MM.1S (cell line): ENCODE data around the gene ANO10.

Experiments used
- EZH2 ChIP-seq: fragments of 300-600 bp; sonication (generic); optimal IDR thresholded peaks from 2 replicates; pipeline ENCODE3; 2017; ENCODE audit warnings: low read depth, mild to moderate bottlenecking, antibody characterized with exemption, low read length, mixed read lengths
- TF ChIP-seq, protein P1 (sequence below): fragments of 300-600 bp; sonication (generic); IDR thresholded peaks from 2 replicates; pipeline ENCODE4 v1.5.1; 2016; ENCODE audit warnings: antibody characterized with exemption, low read length, mixed read lengths

- TF ChIP-seq EZH2: no peak
- TF ChIP-seq, protein P1, sequence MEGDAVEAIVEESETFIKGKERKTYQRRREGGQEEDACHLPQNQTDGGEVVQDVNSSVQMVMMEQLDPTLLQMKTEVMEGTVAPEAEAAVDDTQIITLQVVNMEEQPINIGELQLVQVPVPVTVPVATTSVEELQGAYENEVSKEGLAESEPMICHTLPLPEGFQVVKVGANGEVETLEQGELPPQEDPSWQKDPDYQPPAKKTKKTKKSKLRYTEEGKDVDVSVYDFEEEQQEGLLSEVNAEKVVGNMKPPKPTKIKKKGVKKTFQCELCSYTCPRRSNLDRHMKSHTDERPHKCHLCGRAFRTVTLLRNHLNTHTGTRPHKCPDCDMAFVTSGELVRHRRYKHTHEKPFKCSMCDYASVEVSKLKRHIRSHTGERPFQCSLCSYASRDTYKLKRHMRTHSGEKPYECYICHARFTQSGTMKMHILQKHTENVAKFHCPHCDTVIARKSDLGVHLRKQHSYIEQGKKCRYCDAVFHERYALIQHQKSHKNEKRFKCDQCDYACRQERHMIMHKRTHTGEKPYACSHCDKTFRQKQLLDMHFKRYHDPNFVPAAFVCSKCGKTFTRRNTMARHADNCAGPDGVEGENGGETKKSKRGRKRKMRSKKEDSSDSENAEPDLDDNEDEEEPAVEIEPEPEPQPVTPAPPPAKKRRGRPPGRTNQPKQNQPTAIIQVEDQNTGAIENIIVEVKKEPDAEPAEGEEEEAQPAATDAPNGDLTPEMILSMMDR: no peak
Observed at GRCh38 chr3:43608751-43609150, 13.1 kb downstream of the ANO10 start.
